Right lung (tissue), 5 donors: ENCODE results near the gene STXBP5L. TPM values are rescaled to one million over a fixed set of nuclear protein-coding genes. Genes with fewer than 3 reads are reported as not detected.
A peak's percentile ranks its signal among the peaks of the same experiment; 100 is the strongest.
"Not testable (repeated sequence)": the region's sequence is repeated elsewhere in the genome, so short reads cannot be mapped to it uniquely, and the experiment has no call there.

Experiments
- DNase-seq, 2 donors: peaks; one replicate each; pipeline ENCODE4 v3.0.0-alpha.2; 2013
- polyA plus RNA-seq, 5 donors: library from polyadenylated mRNA; unstranded; fragments of 120-200 nt; gene quantifications; one replicate each; pipeline versions ENCODE4 v1.2.1 to v1.2.3, GENCODE V29; 2013; ENCODE audit warnings: inconsistent platforms in 1 of 5, low replicate concordance in 1 of 5; ENCODE audit not compliant: insufficient read length in 5 of 5, insufficient read depth in 1 of 5

Gene STXBP5L
- polyA plus RNA-seq, 5 donors, result 0.10 to 0.37 (median 0.13) TPM

DNA sequence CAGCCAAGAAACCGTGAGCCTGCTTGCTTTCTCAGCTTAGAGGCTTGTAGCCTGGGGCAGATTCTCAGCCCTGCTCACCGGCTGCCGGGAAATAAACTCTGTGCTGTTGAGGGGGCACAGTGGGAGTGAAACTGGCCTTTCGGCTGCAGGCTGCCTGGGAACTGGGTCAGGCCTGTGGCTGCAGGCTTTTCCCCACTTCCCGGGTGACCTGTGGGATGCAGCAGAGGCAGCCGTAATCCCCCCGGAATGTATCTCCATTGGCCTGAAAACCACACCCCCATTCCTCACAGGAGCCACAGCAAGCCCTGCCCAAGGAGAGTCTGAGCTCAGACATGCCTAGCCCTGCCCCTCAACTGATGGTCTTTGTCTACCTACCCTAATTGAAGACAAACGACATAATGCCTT is 110.9 kb downstream of the STXBP5L start:
- DNase-seq, result no peak

DNA sequence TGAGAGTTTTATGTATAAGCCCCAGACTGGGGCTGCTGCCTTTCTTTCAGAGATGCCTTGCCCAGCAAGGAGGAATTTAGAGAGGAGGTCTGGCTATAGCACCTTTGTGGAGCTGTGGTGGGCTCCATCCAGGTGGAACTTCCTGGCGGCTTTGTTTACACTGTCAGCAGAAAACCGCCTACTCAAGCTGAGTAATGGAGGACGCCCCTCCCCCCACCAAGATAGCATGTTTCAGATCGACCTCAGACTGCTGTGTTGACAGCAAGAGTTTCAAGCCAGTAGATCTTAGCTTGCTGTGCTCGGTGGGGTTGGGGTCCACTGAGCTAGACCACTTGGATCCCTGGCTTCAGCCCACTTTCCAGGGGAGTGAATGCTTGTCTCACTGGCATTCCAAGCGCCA is 155.6 kb downstream of the STXBP5L start:
- no peak for DNase-seq

DNA sequence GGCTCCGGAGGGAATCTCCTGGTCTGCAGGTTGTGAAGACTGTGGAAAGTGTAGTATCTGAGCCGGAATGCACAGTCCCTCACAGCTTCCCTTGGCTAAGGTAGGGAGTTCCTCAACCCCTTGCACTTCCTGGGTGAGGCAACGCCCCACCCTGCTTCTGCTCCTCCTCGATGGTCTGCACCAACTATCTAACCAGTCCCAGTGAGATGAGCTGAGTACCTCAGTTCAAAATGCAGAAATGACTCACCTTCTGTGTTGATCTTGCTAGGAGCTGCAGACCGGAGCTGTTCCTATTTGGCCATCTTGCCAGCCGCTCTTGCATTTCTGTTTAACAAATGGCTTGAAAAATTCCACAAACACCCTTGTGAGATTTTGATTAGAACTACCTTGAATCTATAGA is 156.1 kb downstream of the STXBP5L start:
- DNase-seq, result no peak

DNA sequence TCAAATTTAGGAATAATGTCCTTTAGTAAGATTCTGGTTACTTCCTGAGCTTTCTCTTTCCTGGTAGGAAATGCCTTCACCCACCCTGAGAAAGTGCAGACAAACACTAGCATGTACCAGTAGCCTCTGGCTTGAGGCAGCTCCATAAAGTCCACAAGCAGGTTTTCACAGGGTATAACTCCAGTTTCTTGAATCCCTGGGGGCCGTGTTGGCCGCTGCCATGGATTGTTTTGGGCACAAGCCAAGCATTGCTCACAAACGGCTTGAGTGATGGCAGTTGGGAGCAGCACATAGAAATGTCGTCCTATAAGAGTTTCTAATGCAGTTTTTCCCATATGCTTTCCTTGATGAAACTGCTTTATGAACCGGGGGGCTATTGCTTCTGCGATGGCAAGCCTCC is 164.1 kb downstream of the STXBP5L start:
- peak; percentile 20 to 35 for DNase-seq

DNA sequence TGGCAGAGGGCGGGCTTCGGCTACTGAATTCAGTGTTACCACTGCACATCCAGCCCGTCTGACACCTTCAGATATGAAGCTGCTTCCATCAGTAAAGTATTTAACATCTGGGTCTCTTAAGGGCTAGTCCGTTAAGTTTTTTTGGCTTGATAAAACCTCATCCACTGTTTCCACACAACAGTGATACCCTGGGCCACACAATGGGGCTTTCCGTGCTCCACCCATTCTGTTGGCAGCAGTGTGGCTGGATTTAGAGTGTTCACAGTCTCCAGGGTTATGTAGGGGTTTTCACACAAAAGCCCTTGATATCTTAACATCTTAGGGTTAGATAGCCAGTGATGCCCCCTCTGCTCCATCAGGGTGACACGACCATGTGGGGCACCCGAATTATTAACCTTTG is 165.0 kb downstream of the STXBP5L start:
- DNase-seq, result no peak

DNA sequence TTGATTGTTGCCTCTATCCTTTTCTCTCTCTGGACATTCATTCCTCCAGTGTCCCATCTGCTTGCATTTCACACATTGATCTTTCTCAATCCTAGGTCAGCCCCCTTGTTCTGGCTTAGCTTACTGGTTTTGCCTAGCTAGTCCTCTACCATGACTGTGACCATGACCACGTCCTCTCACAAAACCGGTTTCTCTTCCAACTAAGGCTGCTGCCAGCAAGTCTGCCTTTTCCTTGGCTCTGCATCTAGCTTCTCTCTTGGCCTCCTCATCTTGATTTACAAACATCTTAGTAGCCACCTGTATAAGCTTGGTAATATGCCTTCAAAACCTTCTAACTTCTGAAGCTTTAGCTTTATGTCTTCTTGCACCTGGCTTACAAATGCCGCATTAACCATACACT is 167.2 kb downstream of the STXBP5L start:
- no peak for DNase-seq

DNA sequence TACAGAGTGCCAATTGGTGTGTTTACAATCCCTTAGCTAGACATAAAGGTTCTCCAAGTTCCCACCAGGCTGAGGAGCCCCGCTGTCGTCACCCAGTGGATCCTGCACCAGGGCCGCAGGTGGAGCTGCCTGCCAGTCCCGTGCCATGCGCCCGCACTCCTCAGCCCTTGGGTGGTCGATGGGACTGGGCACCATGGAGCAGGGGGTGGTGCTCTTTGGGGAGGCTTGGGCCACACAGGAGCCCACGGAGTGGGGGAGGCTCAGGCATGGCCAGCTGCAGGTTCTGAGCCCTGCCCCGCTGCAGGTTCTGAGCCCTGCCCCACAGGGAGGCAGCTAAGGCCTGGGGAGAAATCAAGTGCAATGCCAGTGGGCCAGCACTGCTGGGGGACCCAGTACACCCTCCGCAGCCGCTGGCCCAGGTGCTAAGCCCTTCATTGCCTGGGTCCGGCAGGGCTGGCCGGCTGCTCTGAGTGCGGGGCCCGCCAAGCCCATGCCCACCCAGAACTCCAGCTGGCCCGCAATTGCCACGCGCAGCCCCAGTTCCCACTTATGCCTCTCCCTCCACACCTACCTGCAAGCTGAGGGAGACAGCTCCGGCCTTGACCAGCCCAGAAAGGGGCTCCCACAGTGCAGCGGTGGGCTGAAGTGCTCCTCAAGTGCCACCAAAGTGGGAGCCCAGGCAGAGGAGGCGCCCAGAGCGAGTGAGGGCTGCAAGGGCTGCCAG is 170.5 kb downstream of the STXBP5L start:
- not testable (repeated sequence) for DNase-seq

DNA sequence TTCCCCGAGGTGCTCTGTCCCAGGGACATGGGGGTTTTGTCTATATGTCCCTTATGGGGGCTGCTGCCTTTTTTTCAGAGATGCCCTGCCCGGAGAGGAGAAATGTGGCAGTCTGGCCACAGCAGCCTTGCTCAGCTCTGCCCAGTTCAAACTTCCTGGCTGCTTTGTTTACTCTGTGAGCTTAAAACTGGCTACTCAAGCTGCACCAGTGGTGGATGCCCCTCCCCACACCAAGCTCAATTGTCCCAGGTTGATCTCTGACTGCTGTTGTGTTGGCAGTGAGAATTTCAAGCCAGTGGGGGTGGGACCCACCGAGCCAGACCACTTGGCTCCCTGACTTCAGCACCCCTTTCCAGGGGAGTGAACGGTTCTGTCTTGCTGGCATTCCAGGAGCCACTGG is 188.9 kb downstream of the STXBP5L start:
- DNase-seq, result peak in 1 of 2 donors; percentile 2

DNA sequence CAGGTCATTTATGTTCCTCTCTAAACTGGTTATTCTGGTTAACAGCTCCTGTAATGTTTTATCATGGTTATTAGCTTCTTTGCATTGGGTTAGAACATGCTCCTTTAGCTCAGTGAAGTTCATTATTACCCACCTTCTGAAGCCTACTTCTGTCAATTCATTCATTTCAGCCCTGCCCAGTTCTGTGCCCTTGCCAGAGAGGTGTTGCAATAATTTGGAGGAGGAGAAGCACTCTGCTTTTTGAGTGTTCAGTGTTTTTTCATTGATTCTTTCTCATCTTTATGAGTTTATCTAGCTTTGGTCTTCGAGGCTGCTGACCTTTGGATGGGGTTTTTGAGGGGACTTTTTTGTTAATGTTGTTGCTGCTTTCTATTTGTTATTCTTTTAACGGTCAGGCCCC is 203.1 kb downstream of the STXBP5L start:
- not testable (repeated sequence) for DNase-seq

DNA sequence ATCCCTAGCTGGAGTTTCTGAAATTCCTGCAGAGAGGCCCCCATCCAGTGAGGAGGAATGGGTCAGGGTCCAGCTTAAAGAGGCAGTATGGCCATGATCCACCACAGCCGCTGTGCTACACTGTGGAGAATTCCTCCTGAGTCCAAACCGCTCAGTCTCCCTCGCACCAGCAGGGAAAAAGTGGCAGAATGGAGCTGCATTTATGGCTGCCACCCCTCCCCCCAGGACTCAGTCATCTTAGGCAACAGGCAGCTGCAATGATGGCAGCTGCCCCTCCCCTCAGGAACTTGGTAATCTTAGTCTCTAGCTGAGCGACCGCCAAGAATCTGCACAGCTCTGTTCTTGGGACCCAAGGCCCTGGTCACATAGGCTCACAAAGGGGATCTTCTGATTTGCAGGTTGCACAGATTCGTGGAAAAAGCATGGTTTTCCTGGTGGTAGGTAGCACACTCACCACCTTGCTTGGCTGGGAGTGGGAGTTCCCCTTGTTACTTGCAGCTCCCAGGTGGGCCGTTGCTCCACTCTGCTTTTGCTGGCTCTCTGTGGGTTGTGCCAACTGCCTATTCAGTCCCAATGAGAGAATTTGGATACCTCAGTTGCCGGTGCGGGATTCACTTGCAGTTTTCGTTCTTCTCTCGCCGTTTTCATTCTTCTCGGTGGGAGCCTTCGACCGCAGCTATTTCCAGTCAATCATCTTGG is 204.1 kb downstream of the STXBP5L start:
- no peak for DNase-seq

DNA sequence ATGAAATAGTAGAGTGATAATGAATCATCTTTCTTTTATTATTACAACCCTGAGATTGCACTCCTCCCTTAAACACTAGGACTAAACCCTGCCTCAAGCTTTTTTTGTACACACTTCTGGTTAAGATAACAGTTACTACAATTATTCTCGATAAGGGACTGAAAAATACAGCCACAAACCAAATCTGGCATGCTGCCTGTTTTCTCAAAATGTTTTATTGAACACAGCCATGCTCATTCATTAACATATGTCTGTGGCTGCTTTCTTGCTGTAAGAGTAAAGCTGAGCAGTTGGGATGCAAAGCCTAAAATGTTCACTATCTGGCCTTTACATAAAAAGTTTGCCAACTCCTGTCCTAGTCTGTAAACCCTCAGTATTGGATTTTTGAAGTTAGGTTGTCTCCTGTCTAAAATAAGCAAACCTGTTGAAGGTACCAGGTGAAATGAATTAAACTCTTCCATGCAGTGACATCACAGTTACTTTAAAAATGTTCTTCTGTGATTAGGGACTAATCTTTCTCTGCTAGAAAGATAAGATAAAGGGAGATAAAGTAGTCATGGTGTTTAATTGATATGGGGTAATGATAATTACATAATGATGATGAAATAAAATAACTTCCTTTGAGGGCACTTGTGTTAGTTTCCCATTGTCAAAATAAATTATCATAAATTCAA is 218.2 kb downstream of the STXBP5L start:
- no peak for DNase-seq

DNA sequence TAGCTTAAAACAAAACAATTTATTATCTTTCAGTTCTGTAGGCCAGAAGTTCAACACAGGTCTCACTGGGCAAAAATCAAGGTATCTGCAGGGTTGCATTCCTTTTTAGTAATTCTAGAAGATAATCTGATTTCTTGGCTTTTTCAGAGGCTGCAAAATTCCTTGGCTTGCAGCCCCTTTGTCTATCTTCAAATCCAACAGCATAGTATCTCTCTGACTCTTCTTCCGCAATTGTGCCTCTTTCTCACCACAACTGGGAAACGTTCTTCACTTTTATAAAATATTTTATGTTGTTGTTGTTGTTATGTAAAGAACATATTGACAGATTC is 218.7 kb downstream of the STXBP5L start:
- no peak for DNase-seq

DNA sequence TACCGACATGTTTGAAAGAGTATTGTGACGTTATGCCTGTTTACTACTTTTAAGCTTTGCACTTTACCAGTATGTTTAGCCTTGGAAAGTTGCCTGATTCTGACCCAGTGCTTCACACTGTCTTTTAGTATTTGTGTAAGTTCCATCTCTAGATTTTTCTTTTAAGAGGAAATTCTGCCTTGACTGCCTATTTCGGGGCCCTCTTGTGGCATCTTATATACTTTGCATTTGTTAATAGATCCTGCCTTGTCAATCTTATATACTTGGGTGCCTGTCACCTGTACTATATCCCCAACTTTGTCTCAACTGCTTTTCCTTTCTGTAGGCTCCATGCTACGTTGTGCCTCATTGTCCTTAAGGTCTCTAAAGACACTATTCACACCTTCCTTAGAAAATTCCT is 244.6 kb downstream of the STXBP5L start:
- DNase-seq, result no peak

DNA sequence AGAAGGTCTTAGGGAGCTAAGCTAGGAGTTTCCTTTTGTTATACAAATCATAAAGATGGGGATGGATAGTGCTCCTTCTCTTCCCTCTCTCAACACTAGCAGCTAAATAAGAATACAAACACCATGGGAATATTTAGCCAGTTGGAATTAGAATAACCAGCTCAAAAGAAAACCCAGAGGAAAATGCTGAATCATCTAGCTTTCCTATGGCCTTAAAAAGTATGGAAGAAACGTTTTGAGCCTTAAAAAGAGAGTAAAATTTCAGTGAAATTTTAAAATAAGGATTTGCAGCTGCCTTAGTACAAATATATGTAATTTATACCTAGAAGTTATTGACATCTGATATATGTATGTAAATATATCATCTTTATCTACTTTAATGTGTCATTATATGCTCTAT is 245.8 kb downstream of the STXBP5L start:
- no peak for DNase-seq

DNA sequence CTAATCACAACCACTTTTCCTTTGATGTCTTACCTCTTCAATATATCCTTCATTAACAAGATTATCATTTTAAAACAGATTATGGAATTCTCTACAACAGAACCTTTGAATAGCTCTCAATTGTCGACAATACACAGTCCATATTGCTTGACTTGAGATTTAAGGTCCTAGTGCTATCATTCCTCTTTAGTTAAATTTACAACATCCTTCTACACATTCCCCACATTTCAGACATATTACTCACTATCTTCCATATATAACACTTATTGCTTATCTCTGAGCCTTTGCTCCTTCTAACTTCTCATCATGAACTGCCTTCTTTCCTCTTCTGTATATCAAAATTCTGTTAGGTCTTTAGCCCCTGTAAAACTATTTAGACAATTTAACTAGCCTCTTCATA is 247.0 kb downstream of the STXBP5L start:
- no peak for DNase-seq

DNA sequence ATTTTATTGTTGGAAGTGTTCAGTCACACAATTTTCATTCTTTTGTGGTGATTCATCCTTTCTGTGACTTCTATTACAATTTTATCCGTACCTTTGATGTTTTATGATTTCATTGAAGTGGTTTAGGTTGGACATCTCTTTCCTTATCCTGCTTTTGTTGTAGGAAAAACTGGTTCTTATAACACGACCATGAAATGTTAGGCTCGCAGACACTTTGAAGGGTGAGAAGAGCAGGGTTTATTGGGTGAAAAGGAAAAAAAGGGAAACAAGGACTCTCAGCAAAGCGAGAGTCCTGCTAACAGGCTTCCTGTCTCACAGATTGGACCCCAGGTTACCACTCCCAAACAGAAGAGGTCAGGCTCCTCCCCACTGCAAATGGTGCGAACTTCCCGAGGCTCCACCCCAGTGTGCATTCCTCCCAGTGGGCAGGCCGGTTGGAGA is 257.4 kb downstream of the STXBP5L start:
- DNase-seq, result no peak

DNA sequence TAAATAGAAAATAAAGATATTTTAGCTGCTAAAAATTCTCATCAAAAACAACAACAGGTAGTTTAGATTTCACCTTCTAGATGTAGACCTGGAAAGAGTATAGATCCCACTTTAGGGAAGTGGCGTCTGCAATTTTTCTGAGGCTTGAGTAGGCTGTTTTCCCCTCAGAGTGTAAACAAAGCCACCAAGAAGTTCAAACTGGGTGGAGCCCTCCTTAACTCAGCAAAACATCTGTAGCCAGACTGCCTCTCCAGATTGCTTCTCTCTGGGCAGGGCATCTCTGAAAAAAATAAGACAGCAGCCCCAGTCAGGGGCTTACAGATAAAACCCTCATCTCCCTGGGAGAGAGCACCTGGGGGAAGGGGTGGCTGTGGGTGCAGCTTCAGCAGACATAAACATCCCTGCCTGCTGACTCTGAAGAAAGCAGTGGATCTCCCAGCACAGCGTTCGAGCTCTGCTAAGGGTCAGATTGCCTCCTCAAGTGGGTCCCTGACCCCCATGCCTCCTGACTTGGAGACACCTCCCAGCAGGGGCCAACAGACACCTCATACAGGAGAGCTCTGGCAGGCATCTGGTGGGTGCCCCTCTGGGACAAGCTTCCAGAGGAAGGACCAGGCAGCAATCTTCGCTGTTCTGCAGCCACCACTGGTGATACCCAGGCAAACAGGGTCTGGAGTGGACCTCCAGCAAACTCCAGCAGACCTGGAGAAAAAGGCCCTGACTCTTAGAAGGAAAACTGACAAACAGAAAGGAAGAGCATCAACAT is 259.6 kb downstream of the STXBP5L start:
- no peak for DNase-seq

DNA sequence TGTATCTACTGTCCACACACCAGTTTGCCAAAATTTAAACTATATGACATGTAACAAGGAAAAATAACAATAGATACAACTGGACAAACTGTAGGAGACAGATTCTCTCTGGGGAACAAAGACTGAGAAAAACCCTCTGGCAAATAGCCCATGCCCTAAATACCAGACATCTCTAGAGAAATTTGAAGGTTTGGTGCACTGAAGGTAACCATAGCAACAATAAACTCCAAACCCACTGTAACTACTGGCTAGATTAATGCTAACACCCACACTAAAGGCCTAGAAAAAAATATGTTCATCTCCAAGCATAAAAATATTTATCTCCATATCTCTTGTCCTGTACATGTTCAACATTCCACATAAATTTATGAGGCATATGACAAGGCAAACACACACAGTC is 267.1 kb downstream of the STXBP5L start:
- no peak for DNase-seq

DNA sequence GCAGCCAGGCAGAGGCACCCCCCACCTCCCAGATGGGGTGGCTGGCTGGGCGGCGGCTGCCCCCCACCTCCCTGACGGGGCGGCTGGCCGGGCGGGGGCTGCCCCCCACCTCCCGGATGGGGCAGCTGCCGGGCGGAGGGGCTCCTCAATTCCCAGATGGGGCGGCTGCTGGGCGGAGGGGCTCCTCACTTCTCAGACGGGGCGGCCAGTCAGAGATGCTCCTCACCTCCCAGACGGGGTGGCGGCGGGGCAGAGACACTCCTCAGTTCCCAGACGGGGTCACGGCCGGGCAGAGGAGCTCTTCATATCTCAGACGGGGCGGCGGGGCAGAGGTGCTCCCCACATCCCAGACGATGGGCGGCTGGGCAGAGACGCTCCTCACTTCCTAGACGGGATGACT is 282.6 kb downstream of the STXBP5L start:
- not testable (repeated sequence) for DNase-seq

DNA sequence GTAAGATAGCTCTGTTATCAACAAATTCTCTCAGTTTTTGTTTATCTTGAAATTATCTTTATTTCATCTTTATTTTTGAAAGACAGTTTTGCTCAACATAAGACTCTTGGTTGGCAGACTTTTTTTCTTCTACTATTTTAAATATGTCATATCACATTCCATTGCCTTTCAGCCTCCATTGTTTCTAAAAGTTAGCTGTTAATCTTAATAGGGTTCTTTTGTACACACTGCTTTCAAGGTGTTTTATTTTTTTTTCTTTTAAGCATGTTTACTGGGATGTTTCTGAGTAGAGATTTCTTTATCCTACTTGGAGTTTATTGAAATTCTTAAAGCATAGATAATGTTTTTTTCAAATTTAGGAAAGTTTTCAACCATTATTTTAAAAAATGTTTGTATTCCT is 294.6 kb downstream of the STXBP5L start:
- no peak for DNase-seq

DNA sequence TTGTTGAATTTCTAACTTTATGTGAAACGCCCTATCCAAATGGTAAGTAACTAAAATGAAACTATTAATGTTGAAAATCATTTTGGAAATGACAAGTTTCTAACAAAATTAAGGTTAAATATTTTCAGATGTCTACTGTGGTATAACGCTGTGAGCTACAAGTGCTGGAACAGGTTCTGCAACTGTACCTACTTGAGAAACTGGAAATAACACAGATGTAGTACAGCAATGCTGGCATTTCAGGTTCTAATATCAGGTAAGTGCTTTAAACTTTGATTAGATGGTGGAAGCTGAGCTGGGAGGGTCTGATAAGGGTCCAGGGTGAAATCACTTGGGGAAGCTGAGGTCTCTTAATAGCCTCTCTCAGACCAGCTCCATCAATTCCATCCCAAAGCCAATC is 315.1 kb downstream of the STXBP5L start:
- DNase-seq, result peak; percentile 35 to 38

DNA sequence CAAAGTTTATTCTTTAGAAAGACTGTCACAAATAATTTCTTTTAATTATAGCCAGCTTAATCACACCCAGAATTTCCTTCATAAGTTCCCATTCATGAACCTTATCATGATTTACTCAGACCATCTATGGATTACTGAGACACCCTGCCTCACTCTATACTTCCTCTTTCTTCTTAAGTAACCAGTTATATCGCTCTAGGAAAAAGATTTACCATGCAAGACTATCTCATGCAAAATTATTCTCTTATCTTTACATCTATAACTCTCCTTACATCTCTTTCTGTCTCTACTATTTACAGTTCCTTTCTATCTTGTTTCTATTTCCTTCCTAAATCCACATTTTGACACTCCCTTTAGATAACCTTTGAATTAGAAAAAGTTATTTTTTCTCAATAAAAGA is 321.0 kb downstream of the STXBP5L start:
- no peak for DNase-seq
